NCI-H2107 treated with DMSO at 0.1 percent for 48 hours (cell line): Measurements from ENCODE around the gene MINDY3.
"Not testable (repeated sequence)": the region's sequence is repeated elsewhere in the genome, so short reads cannot be mapped to it uniquely, and the experiment has no call there.

Experiments
- DNase-seq: peaks from one replicate; lab custom pipeline; 2025; ENCODE audit not compliant: unreplicated experiment; lab: John Stamatoyannopoulos, UW

The MINDY3 gene

GRCh38 chr10:15781381-15781960 is 78.8 kb downstream of the MINDY3 start:
- no peak for DNase-seq

DNA sequence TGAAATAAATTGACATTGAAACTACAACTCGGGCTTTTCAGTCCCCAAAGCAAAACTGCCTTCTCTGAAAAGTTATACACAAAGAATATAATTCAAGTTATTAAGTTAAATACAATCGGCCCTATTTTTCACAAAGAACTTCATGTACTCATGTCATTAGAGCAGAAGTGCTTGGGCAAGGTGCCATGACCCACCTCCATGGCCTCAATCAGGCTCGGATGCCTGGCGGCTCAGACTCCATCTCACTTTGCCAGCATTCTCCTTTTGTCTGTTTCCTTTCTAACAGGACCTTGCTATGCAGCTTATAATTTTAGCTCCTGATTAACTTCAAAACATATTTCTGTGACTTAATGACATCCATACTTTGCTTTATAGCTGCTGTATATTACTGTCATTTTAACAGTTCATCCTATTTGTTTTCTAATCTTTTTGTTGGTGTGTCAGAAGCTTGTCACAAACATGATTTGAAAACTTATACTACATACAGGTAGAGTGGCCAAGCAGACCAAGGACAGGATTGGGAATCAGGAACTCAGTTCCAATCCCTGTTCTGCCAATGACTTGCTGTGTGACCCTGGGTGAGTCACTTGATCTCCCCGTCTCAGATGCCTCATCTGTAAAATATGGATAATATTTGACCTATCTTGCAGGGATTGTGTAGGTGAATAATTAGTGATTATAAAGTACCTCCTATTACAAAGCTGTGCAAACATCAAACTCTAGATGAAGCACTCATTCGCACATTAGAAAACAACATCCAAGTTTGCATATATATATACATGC is 79.8 kb downstream of the MINDY3 start:
- no peak for DNase-seq

- no peak for DNase-seq
These were observed 84.8 kb downstream of the MINDY3 start for GRCh38 chr10:15775513-15775912.

DNA sequence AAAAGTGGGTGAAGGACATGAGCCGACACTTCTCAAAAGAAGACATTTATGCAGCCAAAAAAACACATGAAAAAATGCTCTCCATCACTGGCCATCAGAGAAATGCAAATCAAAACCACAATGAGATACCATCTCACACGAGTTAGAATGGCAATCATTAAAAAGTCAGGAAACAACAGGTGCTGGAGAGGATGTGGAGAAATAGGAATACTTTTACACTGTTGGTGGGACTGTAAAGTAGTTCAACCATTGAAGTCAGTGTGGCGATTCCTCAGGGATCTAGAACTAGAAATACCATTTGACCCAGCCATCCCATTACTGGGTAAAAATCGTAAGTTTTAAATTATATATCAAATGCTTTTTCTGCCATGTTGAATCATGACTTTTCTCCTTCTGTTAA is 85.8 kb downstream of the MINDY3 start:
- not testable (repeated sequence) for DNase-seq

GRCh38 chr10:15764892-15765454 is 95.3 kb downstream of the MINDY3 start:
- DNase-seq, result no peak

DNA sequence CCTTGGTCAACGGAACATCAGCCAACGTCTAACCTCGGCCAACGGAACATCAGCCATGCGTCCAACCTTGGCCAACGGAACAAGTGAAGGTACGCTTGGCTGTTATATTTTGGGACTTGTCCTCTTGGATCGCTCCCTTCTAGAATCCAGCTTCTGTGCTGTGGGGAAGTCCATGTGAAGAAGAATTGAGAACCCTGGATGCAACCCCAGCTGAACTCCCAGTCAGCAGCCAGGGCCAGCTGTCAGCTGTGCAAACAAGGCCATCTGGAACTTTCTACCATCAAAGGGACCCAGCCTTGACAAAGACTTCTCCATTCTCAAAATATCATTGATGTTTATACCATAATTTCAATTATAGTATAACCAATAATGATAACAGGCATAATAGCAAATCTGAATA is 97.3 kb downstream of the MINDY3 start:
- DNase-seq, result no peak

- DNase-seq, result not testable (repeated sequence)
These were observed 98.1 kb downstream of the MINDY3 start for GRCh38 chr10:15762239-15762638.

DNA sequence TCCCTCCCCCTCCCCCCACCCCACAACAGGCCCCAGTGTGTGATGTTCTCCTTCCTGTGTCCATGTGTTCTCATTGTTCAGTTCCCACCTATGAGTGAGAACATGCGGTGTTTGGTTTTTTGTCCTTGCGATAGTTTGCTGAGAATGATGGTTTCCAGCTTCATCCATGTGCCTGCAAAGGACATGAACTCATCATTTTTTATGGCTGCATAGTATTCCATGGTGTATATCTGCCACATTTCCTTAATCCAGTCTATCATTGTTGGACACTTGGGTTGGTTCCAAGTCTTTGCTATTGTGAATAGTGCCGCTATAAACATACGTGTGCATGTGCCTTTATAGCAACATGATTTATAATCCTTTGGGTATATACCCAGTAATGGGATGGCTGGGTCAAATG is 99.1 kb downstream of the MINDY3 start:
- DNase-seq, result not testable (repeated sequence)

DNA sequence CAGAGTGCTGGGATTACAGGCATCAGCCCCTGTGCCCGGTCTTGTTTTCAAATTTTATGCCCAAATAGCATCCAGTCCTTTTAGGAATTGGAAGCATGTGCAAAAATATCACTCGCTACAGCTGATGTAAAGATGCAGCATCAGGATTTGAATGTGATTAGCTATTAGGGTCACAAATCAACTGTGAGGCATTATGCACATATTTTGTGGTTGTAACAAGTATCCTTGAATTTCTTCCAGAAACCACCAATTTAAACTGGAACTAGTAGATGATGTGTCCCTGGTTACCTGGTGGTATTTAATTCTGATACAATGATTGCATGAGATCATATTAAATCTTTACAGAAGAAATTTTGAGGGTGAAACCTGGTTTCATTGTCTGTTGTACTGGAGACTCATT is 99.6 kb downstream of the MINDY3 start:
- DNase-seq, result no peak

GRCh38 chr10:15759265-15759664 is 101.0 kb downstream of the MINDY3 start:
- DNase-seq, result no peak

GRCh38 chr10:15758618-15759017 is 101.7 kb downstream of the MINDY3 start:
- no peak for DNase-seq

DNA sequence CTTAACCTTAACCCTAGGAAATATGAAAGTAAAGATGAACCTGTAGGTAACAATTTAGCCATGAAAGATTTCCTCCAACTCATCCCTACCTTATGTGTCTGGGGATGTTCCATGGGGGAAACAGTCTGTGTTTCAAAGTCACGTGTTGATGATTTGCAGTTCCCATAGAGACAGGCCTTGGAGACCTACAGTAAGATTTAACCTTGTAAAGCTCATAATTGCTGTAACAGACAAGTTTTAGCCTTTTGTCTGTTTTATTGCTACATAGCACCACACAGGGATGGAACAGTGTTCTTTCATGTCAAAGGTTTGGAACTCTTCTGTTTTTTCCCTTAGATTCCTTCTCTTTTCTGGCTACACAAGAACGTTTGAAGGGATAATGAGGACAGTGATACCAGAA is 105.4 kb downstream of the MINDY3 start:
- no peak for DNase-seq

DNA sequence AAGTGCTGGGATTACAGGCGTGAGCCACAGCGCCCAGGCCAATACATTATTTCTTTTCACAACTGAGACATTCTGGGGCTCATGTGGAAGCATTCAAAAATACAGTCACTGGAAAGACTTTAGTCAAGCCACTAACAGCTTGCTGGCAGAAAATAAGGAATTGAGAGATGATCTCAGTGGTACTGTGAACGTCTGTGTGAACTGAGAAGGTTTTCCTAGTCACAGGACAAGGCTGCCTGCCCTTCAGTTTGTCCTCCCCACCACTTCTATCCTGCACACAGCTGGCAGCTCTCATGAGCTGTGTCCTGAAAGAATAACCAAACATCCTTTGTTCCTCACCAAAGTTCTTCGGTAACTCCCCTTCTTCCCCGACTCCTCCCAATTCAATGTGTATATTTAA is 109.3 kb downstream of the MINDY3 start:
- no peak for DNase-seq

GRCh38 chr10:15748126-15748525 is 112.2 kb downstream of the MINDY3 start:
- DNase-seq, result no peak

GRCh38 chr10:15747632-15748031 is 112.7 kb downstream of the MINDY3 start:
- no peak for DNase-seq

GRCh38 chr10:15745751-15746150 is 114.6 kb downstream of the MINDY3 start:
- DNase-seq, result no peak

GRCh38 chr10:15744217-15744865 is 116.0 kb downstream of the MINDY3 start:
- DNase-seq, result no peak

DNA sequence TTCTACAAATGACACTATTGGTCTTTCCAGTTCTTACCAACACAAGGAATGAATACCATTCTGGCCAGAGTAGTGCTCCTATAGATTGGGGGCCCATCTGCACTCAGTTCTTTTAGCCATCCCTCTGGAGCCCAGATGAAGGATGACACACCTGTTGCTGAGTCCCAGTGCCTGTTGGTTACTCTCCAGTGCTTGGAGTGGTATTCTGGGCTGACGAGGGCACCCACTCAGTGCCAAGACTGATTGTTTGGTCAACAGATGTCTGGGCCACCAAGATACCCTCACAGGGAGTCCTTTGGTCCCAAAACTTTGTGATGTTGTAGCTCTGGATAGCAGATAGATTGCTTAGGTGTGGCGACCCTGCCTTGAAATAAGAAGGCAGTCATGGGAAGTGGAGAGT is 116.9 kb downstream of the MINDY3 start:
- peak; percentile 1 for DNase-seq

DNA sequence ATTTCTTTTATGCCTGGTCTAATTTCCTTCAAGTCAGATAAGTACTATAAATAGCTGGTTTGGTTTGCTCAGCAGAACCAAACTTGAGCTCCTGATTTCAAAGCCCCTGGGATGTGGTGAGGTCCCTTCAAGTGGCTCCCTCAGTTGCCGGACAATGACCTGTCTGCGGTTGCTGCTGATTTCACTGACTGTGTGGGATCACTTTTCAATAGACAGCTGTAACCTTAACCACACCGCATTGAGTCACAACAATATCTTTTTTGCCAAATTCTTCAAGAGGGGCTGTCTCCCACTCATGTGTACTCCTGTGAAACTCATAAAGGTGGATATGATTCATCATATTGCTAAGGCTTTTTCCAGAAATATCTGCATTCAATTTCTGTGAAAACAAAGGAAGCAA is 117.5 kb downstream of the MINDY3 start:
- DNase-seq, result no peak

DNA sequence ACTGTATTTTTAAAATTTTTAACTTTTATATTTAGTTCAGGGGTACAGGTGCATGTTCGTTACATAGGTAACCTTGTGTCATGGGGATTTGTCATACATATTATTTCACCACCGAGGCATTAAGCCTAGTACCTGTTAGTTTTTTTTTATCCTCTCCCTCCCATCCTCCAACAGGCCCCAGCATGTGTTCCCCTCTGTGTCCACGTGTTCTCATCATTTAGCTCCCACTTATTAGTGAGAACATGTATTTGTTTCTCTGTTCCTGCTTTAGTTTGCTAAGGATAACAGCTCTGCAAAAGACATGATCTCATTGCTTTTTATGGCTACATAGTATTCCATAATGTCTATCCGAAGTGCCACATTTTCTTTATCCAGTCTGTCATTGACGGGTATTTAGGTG is 118.2 kb downstream of the MINDY3 start:
- no peak for DNase-seq

DNA sequence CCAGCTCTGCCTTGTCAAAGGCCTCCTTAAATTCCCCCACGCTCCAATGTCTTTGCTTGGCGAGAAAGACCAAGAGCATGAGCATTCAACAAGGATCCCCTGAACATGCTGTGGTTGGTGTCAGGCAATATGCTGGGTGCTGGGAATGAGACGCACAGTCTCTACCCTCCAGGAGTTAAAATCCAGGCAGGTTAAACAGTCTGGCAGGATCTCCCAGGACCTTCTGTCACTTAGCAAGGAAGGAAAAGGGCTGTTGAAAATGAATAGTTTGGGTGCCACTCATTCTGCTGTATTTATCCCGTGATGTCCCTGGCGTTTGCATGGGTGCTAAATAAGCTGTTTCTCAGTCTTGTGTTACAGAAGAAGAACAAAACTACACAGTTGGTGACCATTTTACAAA is 118.7 kb downstream of the MINDY3 start:
- no peak for DNase-seq

DNA sequence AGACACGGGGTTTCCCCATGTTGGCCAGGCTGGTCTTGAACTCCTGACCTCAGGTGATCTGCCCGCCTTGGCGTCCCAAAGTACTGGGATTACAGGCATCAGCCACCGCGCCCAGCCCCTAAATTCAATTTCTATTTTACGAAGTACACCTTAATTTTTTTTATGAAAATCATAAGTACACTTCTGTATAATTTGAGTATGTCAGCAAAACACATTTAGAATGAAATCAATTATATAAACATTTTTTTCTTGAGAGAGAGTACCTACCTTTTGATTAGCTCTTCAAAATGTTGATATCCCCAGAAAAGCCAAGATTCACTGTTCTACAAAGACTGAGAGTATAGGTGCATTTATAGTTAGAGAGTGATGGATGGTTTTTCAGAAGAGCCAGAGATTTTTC is 120.0 kb downstream of the MINDY3 start:
- no peak for DNase-seq
